HG02678 (cell line): ENCODE results near the gene DCUN1D1.

Experiments used
- ATAC-seq: cut with Tn5 transposase; IDR thresholded peaks from one replicate; pipeline ENCODE4 v1.9.1; 2021; ENCODE audit warnings: mild to moderate bottlenecking, moderate library complexity; ENCODE audit not compliant: unreplicated experiment

Gene DCUN1D1

DNA sequence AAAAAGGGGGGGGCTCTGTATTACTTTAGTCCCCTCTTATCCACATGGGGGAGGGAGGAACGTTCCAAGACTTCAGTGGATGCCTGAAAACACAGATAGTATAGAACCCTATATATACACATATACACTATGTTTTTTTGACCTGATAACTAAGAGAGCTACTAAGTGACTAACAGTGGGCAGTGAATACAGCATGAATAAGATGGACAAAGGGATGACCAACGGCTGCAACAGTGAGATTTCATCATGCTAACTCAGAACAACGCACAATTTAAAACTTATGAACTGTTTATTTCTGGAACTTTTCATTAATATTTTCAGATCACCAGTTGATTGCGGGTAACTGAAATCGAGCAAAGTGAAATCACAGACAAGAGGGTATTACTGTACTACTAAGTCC lies 7.3 kb downstream of the DCUN1D1 start:
- ATAC-seq, result no peak

DNA sequence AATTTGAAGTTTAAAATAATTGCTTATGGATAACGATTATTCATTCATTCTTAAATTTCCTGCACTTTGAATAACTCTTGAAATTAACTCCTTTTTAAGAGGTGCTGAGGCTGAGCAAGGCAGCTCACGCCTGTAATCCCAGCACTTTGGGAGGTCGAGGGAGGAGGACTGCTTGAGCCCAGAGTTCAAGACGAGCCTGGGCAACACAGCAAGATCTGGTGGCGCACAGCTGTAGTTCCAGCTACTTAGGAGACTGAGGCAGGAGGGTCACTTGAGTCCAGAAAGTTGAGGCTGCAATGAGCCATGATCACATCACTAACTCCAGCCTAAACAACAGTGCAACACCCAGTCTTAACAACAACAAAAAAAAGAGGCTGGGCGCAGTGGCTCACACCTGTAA lies 8.0 kb downstream of the DCUN1D1 start:
- no peak for ATAC-seq

DNA sequence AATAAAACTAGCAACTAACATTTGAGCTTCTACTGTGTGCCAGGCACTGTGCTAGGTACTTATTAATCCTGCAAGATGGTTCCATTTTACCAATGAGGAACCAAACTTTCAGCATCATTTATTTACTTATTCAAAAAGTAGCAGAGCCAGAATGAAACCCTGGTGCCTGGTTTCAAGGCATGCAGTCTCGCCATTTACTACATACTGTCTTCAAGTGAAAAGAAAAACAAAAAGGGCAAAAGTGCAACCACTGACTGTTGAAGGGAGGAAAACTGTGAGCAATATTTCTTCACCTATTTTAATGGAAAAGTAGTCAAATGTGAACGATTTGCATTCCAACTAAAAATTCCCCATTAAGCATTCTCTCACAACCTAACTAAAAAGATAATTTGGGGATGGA lies 8.7 kb downstream of the DCUN1D1 start:
- ATAC-seq, result no peak

DNA sequence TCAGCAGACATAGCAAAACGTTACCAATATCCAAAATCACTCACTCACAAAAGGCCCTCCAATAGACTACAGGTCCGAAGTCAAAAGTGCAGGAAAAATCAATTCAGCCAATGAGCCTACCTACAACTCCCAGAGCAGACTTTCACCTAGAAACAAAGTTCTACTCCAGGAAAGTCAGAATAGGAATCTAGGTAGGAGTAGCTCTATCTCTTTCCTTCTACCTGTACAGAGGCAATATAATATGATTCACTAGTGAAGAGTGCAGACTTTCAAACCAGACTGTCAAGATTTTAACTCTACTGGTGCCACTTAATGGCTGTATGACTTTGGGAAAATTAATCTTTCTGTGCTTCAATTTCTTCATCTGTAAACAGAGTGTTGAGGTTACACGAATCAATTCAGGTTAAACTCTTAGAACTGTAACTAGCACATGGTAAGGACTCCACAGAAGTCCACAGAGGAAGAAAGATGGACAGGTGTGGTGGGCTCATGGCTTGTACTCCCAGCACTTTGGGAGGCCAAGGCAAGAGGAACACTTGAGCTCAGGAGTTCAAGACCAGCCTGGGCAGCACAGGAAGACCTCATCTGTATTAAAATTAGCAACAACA lies 9.4 kb downstream of the DCUN1D1 start:
- no peak for ATAC-seq

DNA sequence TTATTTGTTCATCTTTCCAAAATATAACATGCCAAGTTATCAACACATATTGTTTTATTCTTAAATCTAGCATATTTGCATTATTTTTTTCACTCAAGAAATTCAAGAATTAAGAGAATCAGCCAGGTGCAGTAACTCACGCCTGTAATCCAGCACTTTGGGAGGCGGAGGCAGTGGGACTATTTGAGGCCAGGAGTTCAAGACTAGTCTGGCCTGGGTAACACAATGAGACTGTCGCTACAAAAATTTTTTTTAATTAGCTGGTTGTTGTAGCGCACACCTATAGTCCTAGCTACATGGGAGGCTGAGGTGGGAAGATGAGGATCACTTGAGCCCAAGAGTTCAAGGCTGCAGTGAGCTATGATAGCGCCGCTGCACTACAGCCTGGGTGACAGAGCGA lies 10.5 kb downstream of the DCUN1D1 start:
- ATAC-seq, result no peak

DNA sequence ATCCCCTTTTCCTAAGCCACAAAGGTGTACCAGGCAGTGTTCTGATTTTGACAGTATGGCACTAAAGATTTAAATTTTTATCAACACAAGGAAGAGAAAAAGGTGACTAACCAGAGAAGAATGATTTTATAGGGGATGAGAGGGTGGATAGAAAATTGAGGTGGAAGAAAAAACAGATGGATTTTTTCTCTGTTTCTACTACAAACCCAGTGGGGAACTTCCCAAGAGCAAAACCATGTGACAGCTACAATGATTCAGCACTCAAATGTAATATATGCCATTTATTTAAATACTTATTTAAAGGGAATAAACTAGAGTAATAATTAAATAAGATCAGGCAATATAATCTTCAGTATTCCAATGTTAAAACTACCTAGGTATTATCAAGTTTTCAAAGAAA lies 11.1 kb downstream of the DCUN1D1 start:
- ATAC-seq, result no peak

DNA sequence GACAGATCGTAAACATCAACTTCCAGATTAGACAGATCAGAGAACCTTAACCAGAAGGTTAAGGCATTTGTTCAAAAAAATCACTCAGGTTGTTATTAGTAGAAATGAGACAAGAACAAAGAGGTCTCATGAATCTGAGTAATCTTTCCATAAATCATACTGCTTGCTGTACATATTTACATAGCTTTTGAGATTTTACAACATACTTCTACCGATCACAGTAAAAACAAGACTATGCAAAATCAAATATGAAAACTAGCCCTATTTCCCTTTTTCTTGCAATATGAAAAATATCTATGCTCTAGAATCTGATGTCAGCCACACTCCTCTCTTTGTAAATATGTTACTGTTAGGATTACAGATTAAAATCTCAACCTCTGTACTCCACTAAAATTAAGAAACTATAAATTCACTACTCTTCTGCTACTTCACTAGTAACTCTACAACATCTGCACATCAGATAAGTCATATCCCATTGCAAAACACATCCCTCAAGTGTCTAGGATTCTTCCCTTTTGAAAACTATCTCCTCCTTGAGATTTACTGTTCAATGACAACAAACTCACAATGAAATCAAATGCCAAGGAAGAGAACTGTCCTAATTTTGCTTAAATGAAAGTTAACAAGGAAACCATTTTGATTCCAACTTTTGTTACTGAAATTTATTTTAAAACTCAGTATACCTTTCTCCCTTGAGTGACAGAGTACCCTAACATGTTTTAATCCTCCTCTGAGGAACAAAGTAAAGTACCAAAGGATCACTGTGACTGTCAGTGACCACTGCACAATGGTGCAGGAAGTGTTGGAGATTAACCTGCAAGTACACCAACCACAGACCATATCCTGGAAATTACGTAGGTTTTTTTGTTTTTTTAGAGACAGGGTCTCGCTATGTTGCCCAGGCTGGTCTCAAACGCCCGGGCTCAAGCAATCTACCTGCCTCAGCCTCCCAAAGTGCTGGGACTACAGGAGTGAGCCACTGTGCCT lies 12.8 kb downstream of the DCUN1D1 start:
- ATAC-seq, result peak; percentile 53

DNA sequence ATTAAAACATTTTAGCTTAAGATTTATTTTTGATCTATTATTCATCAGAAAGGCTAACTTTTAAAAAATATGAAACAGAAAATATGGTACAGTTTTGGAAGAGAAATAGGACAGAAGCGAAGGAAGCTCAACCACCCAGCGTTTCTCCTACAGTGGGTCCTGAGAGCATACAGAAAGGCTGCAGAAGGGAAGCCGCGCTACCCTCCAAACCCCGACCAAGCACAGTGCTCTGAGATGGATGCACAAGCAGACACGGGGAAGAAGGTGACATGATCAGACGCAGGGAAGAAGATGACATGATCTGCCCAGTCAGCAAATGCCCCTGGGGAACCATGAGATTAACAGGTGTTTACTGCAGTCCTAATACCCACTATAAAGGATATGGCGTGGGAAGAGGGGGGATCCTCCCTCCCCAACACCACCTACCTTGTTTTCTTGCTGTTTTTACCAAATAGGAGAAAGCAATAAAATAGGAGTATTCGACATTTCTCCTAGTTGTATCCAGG lies 14.4 kb downstream of the DCUN1D1 start:
- no peak for ATAC-seq

DNA sequence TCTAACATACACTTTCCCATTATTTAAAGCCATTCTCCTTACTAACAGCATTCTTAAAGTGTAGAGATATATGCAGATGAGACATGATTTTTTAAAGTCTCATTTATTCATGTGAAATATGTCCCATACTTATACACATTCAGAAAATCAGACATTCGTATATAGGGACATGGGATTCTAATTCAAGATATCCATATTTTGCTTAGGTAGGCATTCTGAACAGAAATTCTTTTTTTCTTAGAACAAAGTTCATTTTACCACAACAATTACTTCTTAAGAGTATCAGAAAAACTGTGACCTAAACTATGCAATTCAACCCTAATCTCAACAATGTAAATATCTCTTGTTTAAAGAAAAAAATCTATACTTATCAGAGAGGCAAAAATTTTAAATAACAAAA lies 16.2 kb downstream of the DCUN1D1 start:
- ATAC-seq, result no peak

DNA sequence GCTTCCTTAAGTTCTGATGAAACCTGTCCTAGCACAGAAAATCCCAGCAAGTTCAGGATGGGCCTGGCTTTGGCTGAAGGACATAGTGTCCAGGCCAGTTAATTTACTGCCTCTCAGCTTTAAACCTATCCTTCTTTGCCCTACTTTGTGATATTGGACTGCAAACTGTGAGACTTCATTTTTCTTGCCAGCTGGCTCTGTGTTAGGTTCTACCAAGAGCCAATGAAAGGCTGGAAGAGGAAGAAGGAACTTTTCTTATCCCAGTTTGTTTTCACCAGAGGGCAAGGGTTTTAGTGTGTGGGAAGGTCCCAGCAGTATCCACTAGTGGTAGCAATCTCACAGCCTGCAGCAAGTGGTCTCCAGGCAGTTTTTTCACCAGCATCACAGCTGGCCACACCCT lies 18.2 kb downstream of the DCUN1D1 start:
- no peak for ATAC-seq

DNA sequence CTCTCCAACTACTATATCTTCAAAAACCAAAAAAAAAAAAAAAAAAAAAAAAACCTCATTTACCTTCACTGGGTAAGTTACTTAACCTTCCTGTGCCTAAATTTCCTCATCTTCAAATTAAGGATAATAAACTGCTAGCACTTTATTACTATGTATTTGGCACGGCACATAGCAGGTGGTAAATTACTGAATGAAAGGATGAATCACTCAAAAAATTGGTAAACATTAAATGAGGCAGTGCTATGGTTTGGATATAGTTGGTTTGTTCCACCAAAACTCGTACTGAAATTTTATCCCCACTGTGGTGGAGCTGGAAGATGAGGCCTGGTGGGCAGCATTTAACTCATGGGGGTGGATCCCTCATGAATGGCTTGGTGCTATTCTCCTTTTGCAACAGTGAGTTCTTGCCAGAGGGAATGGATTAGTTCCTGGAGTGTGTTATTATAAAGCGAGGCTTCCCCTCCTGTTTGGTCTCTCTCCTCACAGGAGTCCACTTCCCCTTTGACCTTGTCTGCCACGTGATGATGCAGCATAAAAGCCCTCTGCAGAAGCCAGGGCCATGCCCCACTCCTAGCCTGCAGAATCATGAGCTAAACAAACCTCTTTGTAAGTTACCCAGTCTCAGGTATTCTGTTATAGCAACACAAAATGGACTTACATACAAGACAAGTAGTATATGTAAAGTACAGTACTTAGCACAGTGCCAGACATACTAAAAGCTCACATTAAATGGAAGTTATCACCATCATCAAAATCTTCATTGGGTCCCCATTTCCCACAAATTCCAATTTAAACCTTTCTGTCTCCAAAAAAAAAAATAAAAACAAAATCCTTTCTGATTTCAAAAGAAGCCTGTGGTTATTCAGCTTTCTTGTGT lies 20.6 kb downstream of the DCUN1D1 start:
- no peak for ATAC-seq

DNA sequence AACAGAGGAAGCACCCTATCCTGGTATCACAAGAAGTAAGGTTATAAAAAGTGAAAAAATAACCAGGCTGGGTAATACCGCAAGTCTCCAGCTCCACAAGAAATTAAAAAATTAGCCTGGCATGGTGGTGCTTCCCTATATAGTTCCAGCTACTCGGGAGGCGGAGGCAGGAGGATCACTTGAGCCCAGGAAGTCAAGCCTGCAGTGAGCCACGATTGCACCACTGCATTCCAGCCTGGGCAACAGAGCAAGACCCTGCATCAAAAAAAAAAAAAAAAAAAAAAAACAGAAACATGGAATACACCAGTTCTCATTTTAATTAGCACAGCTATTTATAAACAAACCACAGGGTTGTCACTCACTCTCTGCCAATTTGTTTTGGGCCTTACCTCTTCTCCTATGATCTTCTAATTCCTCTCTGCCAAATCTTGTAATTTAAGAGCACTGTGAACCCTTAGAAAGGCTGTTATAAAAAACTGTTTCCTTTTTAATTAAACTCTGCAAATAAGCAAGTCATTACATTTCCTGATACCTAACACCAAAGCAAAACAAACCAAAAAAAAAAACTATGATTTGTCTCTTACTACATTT lies 22.6 kb downstream of the DCUN1D1 start:
- ATAC-seq, result no peak

DNA sequence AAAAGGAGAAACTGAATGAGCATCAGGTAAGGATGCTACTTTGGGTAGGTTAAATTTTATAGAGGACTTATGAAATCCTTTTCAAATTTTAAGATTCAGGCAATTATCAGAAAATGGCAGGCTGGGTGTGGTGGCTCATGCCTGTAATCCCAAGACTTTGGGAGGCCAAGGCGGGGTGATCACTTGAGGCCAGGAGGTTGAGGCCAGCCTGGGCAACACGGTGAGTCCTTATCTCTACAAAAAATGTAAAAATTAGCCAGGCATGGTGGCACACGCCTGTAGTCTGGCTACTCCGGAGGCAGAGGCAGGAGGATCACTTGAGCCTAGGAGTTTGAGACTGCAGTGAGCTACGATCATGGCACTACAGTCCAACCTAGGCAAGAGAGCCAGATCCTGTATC lies 23.1 kb downstream of the DCUN1D1 start:
- ATAC-seq, result no peak

DNA sequence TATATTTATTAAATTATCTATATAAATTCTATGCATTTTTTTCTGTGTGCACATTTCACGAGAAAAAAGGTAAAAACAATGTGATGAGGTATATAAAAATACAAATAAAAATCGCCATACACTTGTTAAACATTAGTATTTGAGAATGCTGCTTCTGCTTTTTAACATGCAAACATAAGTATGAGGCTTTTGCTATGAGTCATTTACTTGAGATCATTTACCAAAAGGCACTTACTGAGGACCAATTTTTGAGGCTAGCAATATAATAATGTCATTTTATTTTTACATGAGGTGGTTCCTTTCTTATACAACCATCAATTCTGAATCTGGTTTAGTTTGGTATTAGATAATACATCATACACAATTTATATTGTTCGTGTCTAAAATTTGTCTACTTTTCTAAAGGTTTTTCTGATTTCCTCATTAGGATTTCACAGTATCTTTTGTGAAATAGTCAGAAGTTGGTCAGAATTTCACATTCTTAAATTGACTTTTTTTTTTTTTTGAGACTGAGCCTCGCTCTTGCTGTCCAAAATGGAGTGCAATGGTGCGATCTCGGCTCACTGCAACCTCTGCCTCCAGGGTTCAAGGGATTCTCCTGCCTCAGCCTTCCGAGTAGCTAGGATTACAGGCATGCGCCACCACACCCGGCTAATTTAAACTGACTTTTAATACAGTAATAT lies 25.6 kb downstream of the DCUN1D1 start:
- peak; percentile 91 for ATAC-seq

DNA sequence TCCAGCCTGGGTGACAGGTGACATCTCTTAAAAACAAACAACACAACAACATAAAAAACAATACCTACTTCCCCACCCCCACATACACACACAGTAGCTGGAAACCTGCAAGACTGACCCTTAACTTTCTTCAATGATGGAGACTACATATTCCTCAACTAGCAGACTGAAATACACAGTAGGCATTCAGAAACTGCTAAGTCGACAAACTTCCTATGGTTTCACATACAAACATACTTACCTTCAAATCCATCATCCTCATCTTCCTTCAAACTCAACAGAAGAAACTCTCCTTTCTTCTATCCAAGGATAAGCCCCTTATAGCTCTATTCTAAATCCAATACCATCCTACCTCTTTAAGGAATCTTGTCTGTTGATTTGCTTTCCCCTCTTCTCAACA lies 30.6 kb downstream of the DCUN1D1 start:
- no peak for ATAC-seq

DNA sequence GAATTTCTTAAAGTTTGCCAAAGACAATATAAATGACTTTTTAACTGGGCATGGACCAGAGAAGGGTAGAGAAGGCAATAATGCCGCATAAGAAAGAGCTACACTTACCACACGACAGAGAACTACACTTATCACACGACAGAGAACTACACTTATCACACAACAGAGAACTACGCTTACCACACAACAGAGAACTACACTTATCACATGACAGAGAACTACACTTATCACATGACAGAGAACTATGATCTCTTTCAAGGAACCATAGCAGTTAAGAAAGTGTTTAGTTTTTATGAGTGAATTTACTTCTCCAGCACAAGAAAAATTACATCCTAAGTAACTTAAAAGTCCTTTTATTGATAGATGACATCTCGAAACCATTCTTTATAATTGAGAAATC lies 32.0 kb downstream of the DCUN1D1 start:
- no peak for ATAC-seq

DNA sequence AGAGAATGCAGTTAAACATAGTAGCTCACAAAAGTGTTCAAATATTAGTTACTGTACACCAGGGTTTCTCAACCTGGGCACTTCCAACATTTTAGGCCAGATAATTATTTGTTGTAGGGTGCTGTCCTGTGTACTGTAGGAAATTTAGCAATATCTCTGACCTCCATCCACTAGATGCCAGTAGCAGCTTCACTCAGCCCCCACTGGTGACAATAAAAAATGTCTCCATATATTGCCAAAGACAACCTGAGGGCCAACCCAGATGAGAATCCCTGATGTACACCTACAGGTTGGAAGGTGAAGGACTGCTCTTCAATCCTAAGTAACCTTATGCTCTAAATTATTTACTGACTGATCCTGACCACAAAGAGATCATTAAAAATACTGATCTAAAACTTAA lies 32.5 kb downstream of the DCUN1D1 start:
- ATAC-seq, result no peak

DNA sequence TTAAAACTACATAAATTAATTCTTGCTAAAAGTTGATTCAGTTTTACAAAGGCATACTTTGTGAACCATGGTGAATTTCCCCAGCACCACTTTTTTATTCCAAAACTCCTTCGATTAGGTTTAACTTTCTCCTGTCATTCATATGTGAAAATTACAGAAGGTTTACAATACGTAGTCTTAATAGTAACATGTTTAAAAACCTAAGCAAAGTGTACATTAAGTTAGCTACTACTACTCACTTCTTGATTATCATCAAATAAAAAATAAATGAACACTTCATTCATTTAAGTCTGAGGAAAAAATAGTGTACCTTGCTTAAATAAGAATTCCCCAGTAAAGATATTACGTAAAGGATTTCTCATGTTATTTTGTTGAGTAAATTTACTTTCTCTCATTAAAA lies 38.6 kb downstream of the DCUN1D1 start:
- ATAC-seq, result no peak

DNA sequence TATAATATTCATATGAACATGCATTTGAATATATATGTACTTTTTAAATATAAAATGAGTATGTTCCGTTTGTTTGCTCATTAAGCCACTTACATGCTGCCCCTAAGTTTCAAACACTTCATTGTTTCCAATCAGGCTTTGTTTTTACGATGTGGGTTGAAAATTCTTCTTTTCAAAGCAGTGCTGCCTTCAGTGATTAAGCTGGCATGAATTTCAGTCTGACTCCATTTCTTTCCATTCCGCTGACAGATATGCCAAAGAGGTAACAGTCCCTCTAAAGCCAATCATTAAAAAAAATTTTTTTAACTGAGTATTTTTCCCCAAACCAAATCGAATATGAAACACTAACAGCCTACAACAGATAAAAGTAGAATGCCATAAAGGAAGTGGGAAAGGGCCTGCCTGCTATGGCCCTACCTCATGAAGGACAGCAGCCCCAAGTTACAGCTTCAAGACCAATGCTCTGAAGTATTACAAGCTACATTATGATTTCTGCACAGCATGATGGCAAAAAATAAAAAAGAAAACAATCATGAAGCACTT lies 40.0 kb downstream of the DCUN1D1 start:
- no peak for ATAC-seq
